Stimulated activated CD4-positive, alpha-beta T cell treated with anti-CD3 and anti-CD28 coated beads, Interleukin-4, amount 100 ng/mL, for 48 hours (primary cell): Measurements from ENCODE around the gene IMPA2.
"Not testable (repeated sequence)": the region's sequence is repeated elsewhere in the genome, so short reads cannot be mapped to it uniquely, and the experiment has no call there.

Experiments
- DNase-seq, 2 donors: peaks; one replicate each; pipeline ENCODE4 v3.0.0-alpha.2; 2020; ENCODE audit warnings: low read depth in 2 of 2

IMPA2 gene

GRCh38 chr18:12048010-12048826 lies 66.9 kb downstream of the IMPA2 start:
- DNase-seq = no peak

- no peak for DNase-seq
These were observed 67.5 kb downstream of the IMPA2 start for GRCh38 chr18:12048827-12049175.

GRCh38 chr18:12049978-12050811 lies 68.9 kb downstream of the IMPA2 start:
- no peak for DNase-seq

GRCh38 chr18:12052866-12053265 lies 71.6 kb downstream of the IMPA2 start:
- DNase-seq = no peak

GRCh38 chr18:12053289-12053688 lies 72.0 kb downstream of the IMPA2 start:
- DNase-seq = no peak

- no peak for DNase-seq
These were observed 75.0 kb downstream of the IMPA2 start for GRCh38 chr18:12056034-12056883.

GRCh38 chr18:12056884-12057402 lies 75.6 kb downstream of the IMPA2 start:
- DNase-seq = no peak

GRCh38 chr18:12057419-12058039 lies 76.2 kb downstream of the IMPA2 start:
- no peak for DNase-seq

- no peak for DNase-seq
These were observed 78.3 kb downstream of the IMPA2 start for GRCh38 chr18:12059334-12060181.

- no peak for DNase-seq
These were observed 79.0 kb downstream of the IMPA2 start for GRCh38 chr18:12060182-12060870.

- no peak for DNase-seq
These were observed 80.4 kb downstream of the IMPA2 start for GRCh38 chr18:12061685-12062084.

- DNase-seq = no peak
These were observed 81.7 kb downstream of the IMPA2 start for GRCh38 chr18:12062974-12063373.

GRCh38 chr18:12064086-12064763 lies 82.9 kb downstream of the IMPA2 start:
- DNase-seq = no peak

GRCh38 chr18:12065397-12065796 lies 84.1 kb downstream of the IMPA2 start:
- DNase-seq = no peak

- no peak for DNase-seq
These were observed 85.7 kb downstream of the IMPA2 start for GRCh38 chr18:12066910-12067511.

- no peak for DNase-seq
These were observed 86.4 kb downstream of the IMPA2 start for GRCh38 chr18:12067671-12068070.

GRCh38 chr18:12068316-12068949 lies 87.1 kb downstream of the IMPA2 start:
- DNase-seq = not testable (repeated sequence)

- DNase-seq = no peak
These were observed 87.6 kb downstream of the IMPA2 start for GRCh38 chr18:12068950-12069320.
